Common myeloid progenitor, CD34-positive (primary cell): ENCODE results near the gene RUNX3.

Experiments used
- CTCF ChIA-PET: fragments of 350-600 bp; sonication (Branson Sonifier 250); formaldehyde crosslinking; loops from one replicate; lab custom pipeline; 2021; ENCODE audit warnings: antibody characterized with exemption; lab: Charles Lee
- POLR2A ChIA-PET: fragments of 350-600 bp; sonication (Branson Sonifier 250); formaldehyde crosslinking; loops from one replicate; lab custom pipeline; 2021; ENCODE audit warnings: antibody characterized with exemption; lab: Charles Lee
- DNase-seq, 3 donors: peaks; one replicate each; pipeline versions ENCODE4 v3.0.0 to v3.0.0-alpha.2; 2013
- H3K27ac ChIP-seq, 2 experiments: 1 replicate in 1 of 2; 2 replicates in 1 of 2; pipeline ENCODE4 v1.7.0; 2013; ENCODE audit warnings: inconsistent platforms in 2 of 2, low read length in 2 of 2, mild to moderate bottlenecking in 2 of 2, low read depth in 1 of 2, moderate library complexity in 1 of 2; ENCODE audit not compliant: severe bottlenecking in 2 of 2, insufficient read depth in 1 of 2, poor library complexity in 1 of 2
- H3K27me3 ChIP-seq, 5 experiments: replicated peaks in 2 of 5; 1 replicate in 3 of 5; 2 replicates in 2 of 5; pipeline versions ENCODE4 v1.6.1 to v1.7.0; 2013; ENCODE audit warnings: low read length in 4 of 5, mild to moderate bottlenecking in 2 of 5, moderate library complexity in 2 of 5, inconsistent platforms in 1 of 5; ENCODE audit not compliant: insufficient read depth in 5 of 5, control insufficient read depth in 4 of 5
- H3K36me3 ChIP-seq, 4 experiments: 1 replicate in 2 of 4; 2 replicates in 2 of 4; pipeline versions ENCODE4 v1.6.1 to v1.7.0; 2013; ENCODE audit warnings: low read length in 3 of 4, control low read depth in 1 of 4, mild to moderate bottlenecking in 1 of 4; ENCODE audit not compliant: control insufficient read depth in 4 of 4, insufficient read depth in 4 of 4
- H3K4me1 ChIP-seq, 4 experiments: 1 replicate in 3 of 4; 2 replicates in 1 of 4; pipeline versions ENCODE4 v1.6.1 to v1.7.1; 2013; ENCODE audit warnings: low read length in 3 of 4, mild to moderate bottlenecking in 3 of 4, control low read depth in 1 of 4, inconsistent platforms in 1 of 4, moderate library complexity in 1 of 4; ENCODE audit not compliant: control insufficient read depth in 4 of 4, insufficient read depth in 4 of 4; ENCODE audit errors: control extremely low read depth in 1 of 4
- H3K4me3 ChIP-seq, 7 experiments: 1 replicate in 4 of 7; 2 replicates in 3 of 7; pipeline versions ENCODE4 v1.5.1 to v1.7.0; 2013; ENCODE audit warnings: mild to moderate bottlenecking in 7 of 7, low read length in 6 of 7, moderate library complexity in 6 of 7, inconsistent platforms in 2 of 7, low read depth in 2 of 7, control low read depth in 1 of 7; ENCODE audit not compliant: insufficient read depth in 4 of 7, control insufficient read depth in 1 of 7; ENCODE audit errors: extremely low read depth in 1 of 7
- H3K9me3 ChIP-seq, 5 experiments: 1 replicate in 4 of 5; 2 replicates in 1 of 5; pipeline versions ENCODE4 v1.6.1 to v1.7.1; 2013; ENCODE audit warnings: low read length in 4 of 5, mild to moderate bottlenecking in 2 of 5, inconsistent platforms in 1 of 5, low read depth in 1 of 5, moderate library complexity in 1 of 5; ENCODE audit not compliant: control insufficient read depth in 4 of 5, insufficient read depth in 2 of 5; ENCODE audit errors: control extremely low read depth in 1 of 5
- WGBS: methylation state at CpG from one replicate; pipeline ENCODE4 v1.1.5; 2013; ENCODE audit not compliant: insufficient coverage; 5-methylcytosine and 5-hydroxymethylcytosine counted together

Gene RUNX3

DNA sequence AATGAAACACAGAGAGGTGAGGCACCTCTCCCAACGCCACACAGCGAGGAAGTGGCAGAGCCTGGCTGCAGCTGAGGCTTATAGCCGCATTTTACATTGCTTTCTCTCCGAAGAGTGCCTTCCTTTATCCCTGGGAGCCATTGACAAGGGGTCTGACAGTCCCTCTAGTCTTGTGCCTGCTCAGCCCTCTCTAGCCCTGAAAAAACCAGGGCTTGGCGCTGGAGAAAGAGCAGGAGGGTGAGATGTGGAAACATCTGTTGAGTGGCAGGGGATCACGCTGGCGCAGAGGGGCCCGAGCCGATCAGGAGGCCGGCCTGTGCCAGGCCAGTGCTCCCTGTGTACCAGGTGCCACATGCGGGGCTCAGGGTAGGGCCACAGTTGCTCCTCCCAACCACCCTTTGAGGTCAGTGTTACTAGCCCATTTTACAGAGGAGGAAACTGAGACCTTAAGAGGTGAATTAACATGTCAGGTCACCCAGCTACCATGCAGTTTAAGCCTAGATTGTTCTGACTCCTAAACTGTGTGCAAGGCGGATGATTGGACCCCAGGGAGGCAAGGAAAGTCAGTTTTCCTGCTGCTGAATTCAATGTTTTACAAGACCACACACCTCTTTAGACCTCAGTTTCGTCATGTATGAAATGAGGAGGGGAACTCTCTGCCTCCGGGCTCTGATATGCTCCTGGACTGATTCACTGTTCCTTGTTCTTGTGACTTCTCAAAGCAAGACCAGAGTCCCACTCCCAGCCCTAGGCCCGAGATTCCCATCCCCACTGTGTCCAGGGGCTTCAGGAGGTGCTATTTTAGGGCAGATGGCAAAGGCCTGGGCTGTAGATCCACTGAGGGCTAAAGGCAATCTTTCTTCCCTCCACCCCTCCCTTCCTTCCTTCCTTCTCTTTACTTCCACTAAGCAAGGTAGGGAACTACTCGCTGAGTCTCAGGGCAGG lies 28.0 kb upstream of the RUNX3 start:
- POLR2A ChIA-PET, result no interaction called here
- H3K4me3 ChIP-seq, result no peak overlapping the region
- H3K36me3 ChIP-seq, result no peaks in the 10 kb centered on the region
- CTCF ChIA-PET, result interaction anchor here (1.3 to 1.7 kb wide), 4 partner anchors 75 to 144 kb away, joined by 3 to 7 read pairs (median 4); no protein-coding TSS in a partner anchor
- no peak overlapping the region for H3K27ac ChIP-seq
- no peaks in the 10 kb centered on the region for H3K27me3 ChIP-seq
- WGBS, result 96% methylated on average over 8 of the region's 16 CpGs
- no peak for DNase-seq
- H3K4me1 ChIP-seq, result peaks cover 0 to 79% (median 30%) of the 10 kb centered on the region in 4 experiments
- no peaks in the 10 kb centered on the region for H3K9me3 ChIP-seq

DNA sequence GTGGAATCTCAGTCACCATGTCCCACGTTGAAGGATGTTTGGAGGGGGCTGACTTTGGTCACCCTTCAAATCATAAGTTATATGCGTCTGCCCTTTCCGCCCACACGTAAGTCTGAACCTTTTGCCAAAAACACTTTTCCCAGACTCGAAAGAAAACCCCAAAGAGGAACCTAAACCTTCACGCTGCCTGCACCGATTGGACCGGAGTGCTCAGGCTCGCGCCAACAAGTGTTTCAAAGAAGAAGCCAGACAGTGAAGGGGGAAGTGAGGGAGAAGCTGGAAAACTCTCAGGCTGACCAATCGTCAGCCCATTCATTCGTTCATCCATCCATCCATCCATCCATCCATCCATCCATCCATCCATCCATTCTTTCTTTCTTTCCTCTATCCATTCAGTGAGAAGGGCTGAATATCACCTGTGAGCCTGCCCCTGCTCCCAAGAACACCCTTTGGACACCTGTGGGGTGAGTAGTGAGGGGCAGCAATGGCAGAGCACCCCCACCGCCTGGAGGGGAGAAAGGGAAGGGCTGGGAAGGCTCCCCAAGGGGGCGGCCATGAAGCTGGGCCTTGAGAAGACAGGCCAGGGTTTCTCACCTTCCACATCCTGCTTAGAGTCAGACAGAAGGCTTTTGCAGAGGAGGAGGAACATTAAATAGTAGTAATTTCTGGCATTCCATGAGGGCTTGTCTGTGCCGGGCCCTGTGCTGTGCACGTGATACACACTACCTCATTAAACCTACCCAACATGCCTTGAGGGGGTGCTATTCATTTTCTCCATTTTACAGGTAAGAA lies 27.1 kb upstream of the RUNX3 start:
- POLR2A ChIA-PET, result interaction anchor here (0.6 kb wide), 1 partner anchor 14 kb away, joined by 3 read pairs; no protein-coding TSS in a partner anchor
- H3K27ac ChIP-seq, result no peak overlapping the region
- peak in 2 of 3 donors; percentile 65 to 66 for DNase-seq
- H3K4me3 ChIP-seq, result no peak overlapping the region
- H3K4me1 ChIP-seq, result peaks cover 4 to 79% (median 37%) of the 10 kb centered on the region in 4 experiments
- H3K9me3 ChIP-seq, result no peaks in the 10 kb centered on the region
- WGBS, result 22% methylated on average over 8 of the region's 16 CpGs
- CTCF ChIA-PET, result interaction anchor here (1.3 to 1.7 kb wide), 2 partner anchors 76 to 80 kb away, joined by 3 to 7 read pairs; no protein-coding TSS in a partner anchor
- no peaks in the 10 kb centered on the region for H3K27me3 ChIP-seq
- no peaks in the 10 kb centered on the region for H3K36me3 ChIP-seq

DNA sequence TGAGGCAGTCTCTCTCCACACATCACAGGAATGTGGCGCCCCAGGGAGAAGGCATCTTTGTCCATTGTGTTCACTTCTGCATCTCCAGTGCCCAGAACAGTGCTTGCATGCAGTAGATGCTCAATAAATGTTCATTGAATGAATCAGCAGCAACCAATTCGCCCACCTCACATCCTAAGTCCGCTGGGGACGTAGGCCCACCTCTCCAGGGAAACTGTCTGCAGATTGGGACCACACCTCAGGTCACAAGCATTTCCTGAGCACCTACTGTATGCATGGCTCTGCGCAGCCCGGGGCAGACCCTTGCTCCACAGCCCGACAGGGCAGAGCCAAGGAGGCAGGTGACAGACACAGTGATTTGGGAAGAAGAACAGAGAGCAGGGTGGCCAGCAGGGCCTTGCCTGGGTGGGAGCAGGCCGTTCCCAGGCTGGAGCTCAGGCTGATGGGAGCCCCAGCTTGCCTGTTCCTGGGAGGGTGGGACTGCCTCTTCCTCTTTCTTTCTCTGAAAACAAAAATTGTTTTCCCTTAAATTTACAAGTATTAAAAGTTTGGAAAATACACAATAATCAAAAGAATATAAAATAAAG lies 25.8 kb upstream of the RUNX3 start:
- DNase-seq, result no peak
- ChIA-PET CTCF (interaction anchor here (1.0 to 1.9 kb wide), 2 partner anchors 23 to 81 kb away, joined by 3 to 8 read pairs; no protein-coding TSS in a partner anchor), POLR2A (no interaction called here)
- no peaks in the 10 kb centered on the region for H3K27me3 ChIP-seq
- 96% methylated on average over 4 of the region's 8 CpGs for WGBS
- H3K27ac ChIP-seq, result no peak overlapping the region
- H3K4me3 ChIP-seq, result no peak overlapping the region
- H3K36me3 ChIP-seq, result no peaks in the 10 kb centered on the region
- H3K4me1 ChIP-seq, result peaks cover 4 to 83% (median 39%) of the 10 kb centered on the region in 4 experiments
- H3K9me3 ChIP-seq, result no peaks in the 10 kb centered on the region

DNA sequence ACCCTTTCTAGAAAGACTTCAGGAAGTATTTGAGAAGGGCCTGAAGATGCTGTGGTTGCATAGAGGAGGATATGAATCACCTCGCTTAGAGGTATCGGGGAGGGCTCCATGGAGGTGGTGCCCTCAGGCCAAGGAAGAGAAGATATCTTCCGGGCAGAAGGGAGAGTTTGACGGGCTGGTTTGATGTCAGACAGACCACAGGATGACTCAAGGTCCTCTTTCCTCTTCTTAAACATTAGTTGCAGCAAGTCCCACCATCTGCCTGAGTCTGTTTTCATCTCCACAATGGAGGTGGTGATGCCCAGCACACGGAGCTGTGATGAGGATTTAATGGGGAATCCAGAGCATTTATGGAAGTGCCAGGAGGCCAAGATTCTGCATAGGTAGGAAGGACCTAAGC lies 25.1 kb upstream of the RUNX3 start:
- H3K4me1 ChIP-seq, result peaks cover 4 to 85% (median 39%) of the 10 kb centered on the region in 4 experiments
- no peaks in the 10 kb centered on the region for H3K36me3 ChIP-seq
- no peak overlapping the region for H3K27ac ChIP-seq
- peak in 2 of 3 donors; percentile 84 to 85 for DNase-seq
- ChIA-PET POLR2A (no interaction called here), CTCF (interaction anchor here (1.9 kb wide), 1 partner anchor 82 kb away, joined by 8 read pairs; no protein-coding TSS in a partner anchor)
- no peaks in the 10 kb centered on the region for H3K9me3 ChIP-seq
- WGBS, result 83% methylated on average over 4 of the region's 5 CpGs
- no peaks in the 10 kb centered on the region for H3K27me3 ChIP-seq
- H3K4me3 ChIP-seq, result no peak overlapping the region

DNA sequence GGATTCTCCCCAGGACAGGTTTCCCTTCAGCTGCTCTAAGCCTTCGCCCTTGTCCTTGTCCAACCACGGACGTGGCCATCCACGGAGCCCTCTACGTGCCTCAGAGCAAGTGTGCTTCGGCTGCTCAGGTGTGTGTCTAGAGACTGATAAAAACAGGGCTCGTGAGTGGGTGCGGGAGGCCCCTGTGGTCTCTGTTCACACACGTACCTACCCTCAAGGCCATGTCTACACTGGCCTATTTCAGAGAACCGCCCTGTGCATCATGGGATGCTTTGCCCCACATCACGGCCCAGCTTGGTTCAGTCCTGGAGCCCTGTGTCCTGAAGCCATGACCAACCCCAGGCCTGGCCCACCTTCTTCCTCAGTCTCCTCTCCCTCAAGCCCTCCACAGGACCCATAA lies 24.6 kb upstream of the RUNX3 start:
- H3K9me3 ChIP-seq, result no peaks in the 10 kb centered on the region
- H3K27me3 ChIP-seq, result no peaks in the 10 kb centered on the region
- no peak overlapping the region for H3K4me3 ChIP-seq
- H3K27ac ChIP-seq, result no peak overlapping the region
- H3K4me1 ChIP-seq, result peaks cover 4 to 90% (median 39%) of the 10 kb centered on the region in 4 experiments
- DNase-seq, result no peak
- ChIA-PET CTCF (interaction anchor here (0.8 to 5.0 kb wide), 5 partner anchors 8 to 145 kb away, joined by 3 to 19 read pairs (median 4); no protein-coding TSS in a partner anchor), POLR2A (no interaction called here)
- no peaks in the 10 kb centered on the region for H3K36me3 ChIP-seq
- WGBS, result 98% methylated on average over 10 of the region's 11 CpGs

DNA sequence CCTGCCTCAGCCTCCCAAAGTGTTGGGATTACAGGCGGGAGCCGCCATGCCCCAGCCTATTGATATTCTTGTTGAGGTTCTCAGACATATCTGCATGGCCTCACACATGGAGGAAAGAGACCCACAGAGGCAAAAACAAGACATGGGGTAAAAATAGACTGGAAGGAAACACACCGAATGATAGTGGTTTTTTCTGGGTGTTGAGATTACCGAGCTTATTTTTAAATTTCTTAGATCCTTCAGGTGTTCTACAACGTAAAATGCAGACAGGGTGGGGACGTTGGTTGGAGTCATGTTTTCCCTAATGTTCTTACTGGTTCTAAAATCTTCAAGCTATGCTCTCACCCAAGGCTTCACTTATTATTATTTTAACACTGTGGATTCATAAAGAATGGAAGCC lies 23.9 kb upstream of the RUNX3 start:
- Histone ChIP-seq H3K4me1 (peaks cover 4 to 93% (median 39%) of the 10 kb centered on the region in 4 experiments), H3K27ac (no peak overlapping the region), H3K27me3 (no peaks in the 10 kb centered on the region), H3K9me3 (no peaks in the 10 kb centered on the region), H3K4me3 (peak overlapping the region in 1 of 7 experiments; percentile 41), H3K36me3 (no peaks in the 10 kb centered on the region)
- POLR2A ChIA-PET, result no interaction called here
- no CpG with 5 or more reads among the region's 6 CpGs for WGBS
- CTCF ChIA-PET, result interaction anchor here (0.6 to 5.0 kb wide), 6 partner anchors 9 to 146 kb away, joined by 3 to 19 read pairs (median 4); no protein-coding TSS in a partner anchor
- DNase-seq, result no peak
